HL-60 (cell line): ENCODE measurements around the gene SNF8.

Source experiments
- GABPA ChIP-seq: IDR thresholded peaks from 2 replicates; pipeline ENCODE4 v1.6.1; 2012; ENCODE audit warnings: low read depth
- POLR2AphosphoS5 ChIP-seq: IDR thresholded peaks from 2 replicates; pipeline ENCODE4 v1.6.1; 2012; ENCODE audit warnings: low read depth
- TF ChIP-seq, protein P1 (sequence below): IDR thresholded peaks from one replicate; pipeline ENCODE4 v1.5.1; 2011; ENCODE audit warnings: low read length, control low read depth, inconsistent platforms; ENCODE audit not compliant: insufficient read depth

DNA sequence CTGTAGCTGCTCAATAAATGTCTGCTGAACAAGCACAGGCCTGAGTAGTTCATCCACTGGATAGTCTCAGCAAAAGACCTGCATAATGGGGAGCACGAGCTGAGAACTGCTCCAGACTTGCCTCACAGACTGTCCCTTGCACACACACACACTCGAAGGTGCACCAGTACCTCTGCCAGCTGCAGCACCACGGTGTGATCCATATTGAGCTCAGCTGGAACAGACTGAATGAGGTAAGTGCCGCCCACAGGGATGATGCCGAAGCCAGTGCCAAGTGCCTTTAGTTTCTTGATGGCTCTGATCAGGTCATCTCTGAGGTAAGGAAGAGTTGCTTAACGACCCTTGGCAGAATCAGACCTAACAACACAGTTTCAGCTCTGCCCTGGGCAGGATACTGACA, 11.6 kb downstream of the SNF8 start:
- TF ChIP-seq, protein P1, sequence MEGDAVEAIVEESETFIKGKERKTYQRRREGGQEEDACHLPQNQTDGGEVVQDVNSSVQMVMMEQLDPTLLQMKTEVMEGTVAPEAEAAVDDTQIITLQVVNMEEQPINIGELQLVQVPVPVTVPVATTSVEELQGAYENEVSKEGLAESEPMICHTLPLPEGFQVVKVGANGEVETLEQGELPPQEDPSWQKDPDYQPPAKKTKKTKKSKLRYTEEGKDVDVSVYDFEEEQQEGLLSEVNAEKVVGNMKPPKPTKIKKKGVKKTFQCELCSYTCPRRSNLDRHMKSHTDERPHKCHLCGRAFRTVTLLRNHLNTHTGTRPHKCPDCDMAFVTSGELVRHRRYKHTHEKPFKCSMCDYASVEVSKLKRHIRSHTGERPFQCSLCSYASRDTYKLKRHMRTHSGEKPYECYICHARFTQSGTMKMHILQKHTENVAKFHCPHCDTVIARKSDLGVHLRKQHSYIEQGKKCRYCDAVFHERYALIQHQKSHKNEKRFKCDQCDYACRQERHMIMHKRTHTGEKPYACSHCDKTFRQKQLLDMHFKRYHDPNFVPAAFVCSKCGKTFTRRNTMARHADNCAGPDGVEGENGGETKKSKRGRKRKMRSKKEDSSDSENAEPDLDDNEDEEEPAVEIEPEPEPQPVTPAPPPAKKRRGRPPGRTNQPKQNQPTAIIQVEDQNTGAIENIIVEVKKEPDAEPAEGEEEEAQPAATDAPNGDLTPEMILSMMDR: no peak
- TF ChIP-seq GABPA (no peak), POLR2AphosphoS5 (no peak)
